Progenitor cell of endocrine pancreas (in vitro differentiated cells): Measurements from ENCODE around the gene TTC21B. TPM values are rescaled to one million over a fixed set of nuclear protein-coding genes. Genes with fewer than 3 reads are reported as not detected.

Experiments used
- DNase-seq: peaks from one replicate; pipeline ENCODE4 v3.0.0; 2021; ENCODE audit warnings: low spot score; ENCODE audit not compliant: unreplicated experiment
- H3K27ac Mint-ChIP-seq: 2 replicates; pipeline ENCODE4 v1.8.0; 2021; ENCODE audit warnings: mild to moderate bottlenecking, moderate library complexity, mixed read lengths
- H3K27me3 Mint-ChIP-seq: 2 replicates; pipeline ENCODE4 v1.8.0; 2021; ENCODE audit warnings: mixed read lengths
- H3K36me3 Mint-ChIP-seq: 2 replicates; pipeline ENCODE4 v1.8.0; 2022; ENCODE audit warnings: mixed read lengths; ENCODE audit not compliant: insufficient read depth
- H3K4me1 Mint-ChIP-seq: 2 replicates; pipeline ENCODE4 v1.8.0; 2021; ENCODE audit warnings: low read depth, mixed read lengths
- H3K4me3 Mint-ChIP-seq: 2 replicates; pipeline ENCODE4 v1.8.0; 2021; ENCODE audit warnings: low read depth, mild to moderate bottlenecking, moderate library complexity, mixed read lengths
- H3K9me3 Mint-ChIP-seq: 2 replicates; pipeline ENCODE4 v1.8.0; 2021; ENCODE audit warnings: low read depth, mixed read lengths
- total RNA-seq: library from RNA; stranded (reverse); gene quantifications from 2 replicates; pipeline ENCODE4 v1.2.1, GENCODE V29; 2021
- TF ChIP-seq, protein P1 (sequence below): fragments of 200-600 bp; sonication (generic); IDR thresholded peaks from one replicate; pipeline ENCODE4 v1.5.0; 2021; ENCODE audit warnings: antibody characterized with exemption, mild to moderate bottlenecking; ENCODE audit not compliant: unreplicated experiment

The TTC21B gene
- total RNA-seq, 1 donor from 2014 or later, result 34.5 TPM

DNA sequence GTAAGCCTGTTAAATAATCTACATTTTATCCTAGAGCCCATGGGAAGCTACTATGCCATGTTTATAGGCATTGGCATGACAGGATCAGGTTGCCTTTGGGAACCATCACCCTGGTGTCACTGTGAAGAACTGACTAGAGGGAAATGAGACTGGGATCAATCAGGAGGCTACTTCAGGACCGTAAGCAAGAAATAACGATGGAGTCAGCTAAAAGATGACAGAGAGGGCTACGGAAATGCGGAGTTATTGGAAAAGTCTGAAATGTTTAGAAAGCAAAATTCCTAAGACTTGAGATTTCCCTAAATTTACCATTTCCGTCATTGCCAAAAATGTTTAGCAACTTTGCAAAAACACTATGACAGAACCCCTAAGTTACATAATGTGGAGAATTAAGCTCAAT is 50.2 kb downstream of the TTC21B start:
- H3K27me3 Mint-ChIP-seq, result no peaks in the 10 kb centered on the region
- H3K27ac Mint-ChIP-seq, result no peak overlapping the region
- peaks cover 17% of the 10 kb centered on the region for H3K36me3 Mint-ChIP-seq
- no peaks in the 10 kb centered on the region for H3K9me3 Mint-ChIP-seq
- no peak for DNase-seq
- peaks cover 7% of the 10 kb centered on the region for H3K4me1 Mint-ChIP-seq
- TF ChIP-seq, protein P1, sequence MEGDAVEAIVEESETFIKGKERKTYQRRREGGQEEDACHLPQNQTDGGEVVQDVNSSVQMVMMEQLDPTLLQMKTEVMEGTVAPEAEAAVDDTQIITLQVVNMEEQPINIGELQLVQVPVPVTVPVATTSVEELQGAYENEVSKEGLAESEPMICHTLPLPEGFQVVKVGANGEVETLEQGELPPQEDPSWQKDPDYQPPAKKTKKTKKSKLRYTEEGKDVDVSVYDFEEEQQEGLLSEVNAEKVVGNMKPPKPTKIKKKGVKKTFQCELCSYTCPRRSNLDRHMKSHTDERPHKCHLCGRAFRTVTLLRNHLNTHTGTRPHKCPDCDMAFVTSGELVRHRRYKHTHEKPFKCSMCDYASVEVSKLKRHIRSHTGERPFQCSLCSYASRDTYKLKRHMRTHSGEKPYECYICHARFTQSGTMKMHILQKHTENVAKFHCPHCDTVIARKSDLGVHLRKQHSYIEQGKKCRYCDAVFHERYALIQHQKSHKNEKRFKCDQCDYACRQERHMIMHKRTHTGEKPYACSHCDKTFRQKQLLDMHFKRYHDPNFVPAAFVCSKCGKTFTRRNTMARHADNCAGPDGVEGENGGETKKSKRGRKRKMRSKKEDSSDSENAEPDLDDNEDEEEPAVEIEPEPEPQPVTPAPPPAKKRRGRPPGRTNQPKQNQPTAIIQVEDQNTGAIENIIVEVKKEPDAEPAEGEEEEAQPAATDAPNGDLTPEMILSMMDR, result no peak
- no peak overlapping the region for H3K4me3 Mint-ChIP-seq

DNA sequence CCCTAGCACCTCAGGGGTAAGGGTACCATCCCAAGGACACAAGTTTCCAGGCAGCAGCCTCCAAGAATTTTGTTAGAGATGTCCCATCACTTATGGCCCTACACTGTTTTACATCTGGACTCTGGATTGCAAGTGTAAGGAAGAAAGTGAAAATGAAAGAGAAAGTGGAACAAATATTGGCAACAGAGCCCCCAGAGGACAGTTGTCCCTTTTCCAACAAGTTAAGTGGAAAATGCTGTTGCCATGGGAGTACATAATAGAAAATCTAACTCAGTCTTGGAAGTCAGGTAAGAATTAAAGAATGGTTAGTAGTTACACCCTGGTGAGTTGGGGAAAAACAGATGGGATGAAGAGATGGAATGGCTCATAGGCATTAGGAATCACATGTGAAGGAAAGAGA is 50.6 kb downstream of the TTC21B start:
- H3K27me3 Mint-ChIP-seq, result no peaks in the 10 kb centered on the region
- peaks cover 22% of the 10 kb centered on the region for H3K36me3 Mint-ChIP-seq
- peaks cover 7% of the 10 kb centered on the region for H3K4me1 Mint-ChIP-seq
- no peaks in the 10 kb centered on the region for H3K9me3 Mint-ChIP-seq
- no peak overlapping the region for H3K4me3 Mint-ChIP-seq
- DNase-seq, result no peak
- H3K27ac Mint-ChIP-seq, result no peak overlapping the region
- TF ChIP-seq, protein P1, result no peak

DNA sequence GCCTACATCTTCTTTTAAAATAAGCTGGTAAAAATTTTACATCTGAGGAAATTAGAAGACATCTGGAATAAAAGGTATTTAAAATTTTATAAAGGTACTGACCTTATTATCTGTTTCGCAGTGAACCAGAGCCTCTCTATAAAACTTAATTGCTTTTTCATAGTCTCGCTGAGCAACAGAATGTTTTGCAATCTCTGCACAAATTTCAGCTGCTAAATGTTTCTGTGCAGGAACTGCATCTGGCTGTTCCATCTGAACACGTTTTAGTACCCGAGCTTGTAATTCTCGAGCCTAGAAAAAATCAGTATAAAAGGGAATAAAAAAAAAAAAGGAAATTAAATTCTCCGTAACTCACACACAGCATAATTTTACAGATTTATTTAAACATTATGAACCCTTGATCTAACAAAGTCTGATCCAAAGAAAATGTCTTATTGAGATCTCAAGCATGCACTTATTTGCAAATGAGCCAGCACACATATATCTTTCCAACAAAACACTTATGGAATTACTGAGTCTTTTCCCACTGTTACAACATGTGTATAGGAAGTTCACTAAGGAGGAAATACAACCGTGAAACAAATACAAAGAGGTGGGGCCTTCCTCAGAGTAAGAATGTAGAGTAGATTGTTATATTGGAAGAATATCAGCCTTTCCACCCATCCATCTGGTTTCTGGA is 51.8 kb downstream of the TTC21B start:
- Mint-ChIP-seq H3K27me3 (no peaks in the 10 kb centered on the region), H3K27ac (no peak overlapping the region)

DNA sequence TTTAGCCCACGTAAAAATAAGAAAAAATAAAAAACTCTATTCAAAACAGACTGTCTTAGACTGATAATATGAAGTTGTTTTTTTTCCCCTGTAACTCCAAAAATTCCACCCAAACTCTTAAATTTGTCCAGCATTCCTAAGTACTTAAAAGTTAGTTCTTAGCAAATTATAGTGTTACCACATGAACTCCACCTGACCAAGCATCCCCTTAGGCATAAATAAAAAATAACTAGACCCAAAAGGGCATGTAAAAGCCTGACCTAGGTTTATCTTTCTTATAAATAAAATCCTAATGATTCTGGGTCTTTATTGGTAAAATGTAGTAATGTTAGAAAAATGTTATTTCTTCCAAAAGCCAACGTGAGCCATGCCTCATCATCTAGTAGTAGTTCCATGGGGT is 54.3 kb downstream of the TTC21B start:
- Mint-ChIP-seq H3K27me3 (no peaks in the 10 kb centered on the region), H3K4me3 (no peak overlapping the region), H3K27ac (no peak overlapping the region)

More for the DNA sequence above, 51.8 kb downstream of the TTC21B start:
- no peak for DNase-seq
- Mint-ChIP-seq H3K36me3 (peaks cover 28% of the 10 kb centered on the region), H3K4me3 (no peak overlapping the region), H3K4me1 (peaks cover 7% of the 10 kb centered on the region), H3K9me3 (no peaks in the 10 kb centered on the region)
- TF ChIP-seq, protein P1, result no peak

DNA sequence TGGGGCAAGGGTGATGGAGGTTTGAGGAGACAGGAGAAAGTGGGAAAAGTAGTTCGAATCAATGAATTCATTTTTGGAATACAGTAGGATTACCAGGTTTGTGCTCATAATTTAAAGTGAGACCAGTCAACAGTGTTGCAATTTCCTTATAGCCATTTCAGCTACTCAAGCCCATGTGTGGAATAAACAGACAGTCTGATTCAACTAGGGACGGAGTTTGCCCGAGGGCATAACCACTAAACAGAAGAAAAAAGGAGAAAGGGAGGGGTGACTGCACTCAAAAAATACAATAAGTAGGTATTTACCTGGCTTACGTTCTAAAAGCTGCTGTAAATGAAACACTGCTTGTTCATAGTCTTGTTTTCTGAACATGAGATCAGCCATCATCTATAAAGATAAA is 55.2 kb downstream of the TTC21B start:
- TF ChIP-seq, protein P1, result no peak
- H3K9me3 Mint-ChIP-seq, result no peaks in the 10 kb centered on the region
- no peaks in the 10 kb centered on the region for H3K4me1 Mint-ChIP-seq
- H3K36me3 Mint-ChIP-seq, result peaks cover 27% of the 10 kb centered on the region
- no peak overlapping the region for H3K4me3 Mint-ChIP-seq
- DNase-seq, result no peak
- H3K27me3 Mint-ChIP-seq, result no peaks in the 10 kb centered on the region
- H3K27ac Mint-ChIP-seq, result no peak overlapping the region

More for the DNA sequence above, 54.3 kb downstream of the TTC21B start:
- peaks cover 24% of the 10 kb centered on the region for H3K36me3 Mint-ChIP-seq
- no peak for DNase-seq
- no peaks in the 10 kb centered on the region for H3K9me3 Mint-ChIP-seq
- TF ChIP-seq, protein P1, result no peak
- H3K4me1 Mint-ChIP-seq, result peaks cover under 1% of the 10 kb centered on the region
